H54 (cell line): ENCODE results near the gene MTHFS.
A peak's percentile ranks its signal among the peaks of the same experiment; 100 is the strongest.
"Not testable (repeated sequence)": the region's sequence is repeated elsewhere in the genome, so short reads cannot be mapped to it uniquely, and the experiment has no call there.

Source experiments
- DNase-seq: peaks from one replicate; pipeline ENCODE4 v3.0.0; 2011; ENCODE audit warnings: low spot score, mixed read lengths; ENCODE audit not compliant: insufficient read length
- FAIRE-seq: peaks from 3 replicates; lab custom pipeline; 2011; peaks lifted over from hg19 to GRCh38; lab: Jason Lieb, UNC
- POLR2A ChIP-seq: IDR thresholded peaks from 2 replicates; pipeline ENCODE4 v1.6.1; 2011; ENCODE audit warnings: low read depth, mild to moderate bottlenecking, low read length

The MTHFS gene

DNA sequence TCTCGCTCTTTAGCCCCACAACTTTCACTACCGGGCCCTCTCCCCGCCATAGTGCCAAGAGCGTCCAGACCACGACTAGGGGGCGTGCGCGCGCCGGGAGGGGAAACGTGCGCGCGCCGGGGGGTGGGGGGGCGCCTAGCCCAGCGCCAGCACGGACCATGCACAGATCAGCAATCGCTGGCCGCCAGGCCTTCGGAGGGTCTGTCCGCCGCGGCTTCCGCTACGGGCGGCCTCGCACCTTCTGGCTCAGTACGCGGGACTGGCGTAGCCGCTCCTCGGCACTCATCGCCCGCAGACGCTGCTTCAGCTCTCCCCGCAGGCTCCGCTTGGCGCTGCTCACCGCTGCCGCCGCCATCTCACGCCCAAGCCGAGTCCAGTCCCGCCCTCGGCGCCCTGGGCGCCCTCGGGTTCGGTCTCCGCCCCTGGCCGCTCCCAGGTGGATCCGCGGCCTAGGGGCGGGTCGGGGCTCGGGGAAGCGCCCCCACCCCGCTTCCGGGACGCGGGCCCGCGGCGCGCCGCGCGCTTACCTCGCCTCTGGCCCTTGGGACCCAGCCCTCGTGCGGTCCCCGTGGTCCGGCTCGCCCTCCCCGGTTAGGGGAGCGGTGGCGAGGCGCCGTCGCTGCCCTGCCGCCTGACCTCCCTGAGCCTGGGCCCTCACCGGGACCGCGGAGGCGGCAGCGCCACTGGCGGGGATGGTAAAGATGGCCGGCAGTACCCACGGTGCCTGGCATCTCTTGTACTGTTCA is at the start of gene MTHFS:
Gene MTHFS (minus strand): TSS at position 381 of the 746 bp plus-strand sequence. CDS start 26 bp downstream, at position 355.
- peak; percentile 63 for TF ChIP-seq POLR2A
- DNase-seq (peak; percentile 61), FAIRE-seq (no peak)

GRCh38 chr15:79944622-79945021 is 47.8 kb upstream of the MTHFS start:
- DNase-seq (no peak), FAIRE-seq (no peak)
- TF ChIP-seq POLR2A = no peak

DNA sequence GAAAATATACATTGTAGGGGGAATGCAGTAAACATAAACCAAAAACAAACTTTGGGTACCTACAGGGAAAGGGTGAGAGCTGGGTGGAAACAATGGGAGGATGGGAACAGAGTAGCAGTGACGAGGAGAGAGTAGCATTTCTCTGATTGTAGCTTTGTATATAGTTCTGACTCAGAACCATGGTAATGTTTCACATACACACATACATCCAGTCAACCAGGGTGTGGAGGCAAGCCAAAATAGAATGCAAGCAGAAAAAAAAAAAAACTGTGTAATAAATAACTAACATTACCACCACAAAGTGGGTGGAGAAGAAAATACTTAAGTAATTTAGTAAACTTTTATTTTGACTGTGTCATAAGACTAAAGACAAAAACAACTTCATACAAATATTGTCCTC is 47.0 kb upstream of the MTHFS start:
- no peak for FAIRE-seq
- no peak for DNase-seq
- TF ChIP-seq POLR2A = no peak

GRCh38 chr15:79942741-79943481 is 46.1 kb upstream of the MTHFS start:
- TF ChIP-seq POLR2A = no peak
- no peak for DNase-seq
- FAIRE-seq = no peak

DNA sequence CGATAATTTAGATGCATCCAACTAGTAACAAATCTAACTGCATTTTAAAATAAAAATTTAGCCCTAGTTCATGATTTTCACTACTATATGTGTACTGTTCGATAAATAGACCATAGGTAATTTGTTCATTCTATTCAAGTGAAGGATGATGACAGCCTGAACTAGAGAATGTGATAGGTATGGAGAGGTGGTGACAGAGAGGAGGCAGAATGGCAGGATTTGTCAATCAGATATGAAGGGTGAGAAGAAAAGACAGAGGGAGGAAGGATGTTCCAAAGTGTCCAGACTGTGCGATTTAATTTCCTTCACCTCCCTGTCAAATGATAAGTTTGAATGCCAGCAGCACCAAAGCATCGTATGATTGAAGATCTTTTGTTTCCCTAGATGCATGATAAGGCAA is 42.6 kb upstream of the MTHFS start:
- FAIRE-seq (no peak), DNase-seq (no peak)
- no peak for TF ChIP-seq POLR2A

DNA sequence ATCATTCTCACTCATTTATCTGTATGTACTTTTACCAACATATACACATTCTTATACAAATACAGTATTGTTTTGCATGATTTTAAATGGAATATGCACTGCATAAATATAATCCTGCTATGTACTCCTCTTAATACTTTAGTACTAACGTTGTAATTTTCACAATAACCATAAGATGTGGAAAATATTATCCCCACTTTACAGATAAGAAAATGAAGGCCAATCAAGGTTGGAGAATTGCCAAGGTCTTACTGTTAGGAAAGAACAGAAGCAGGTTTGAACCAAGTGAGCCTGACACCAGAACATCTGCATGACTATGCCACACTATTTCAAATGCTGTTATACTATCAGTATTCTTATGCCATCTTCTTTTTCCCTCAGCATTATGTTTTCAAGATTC is 41.3 kb upstream of the MTHFS start:
- TF ChIP-seq POLR2A = no peak
- FAIRE-seq = no peak
- DNase-seq = no peak

DNA sequence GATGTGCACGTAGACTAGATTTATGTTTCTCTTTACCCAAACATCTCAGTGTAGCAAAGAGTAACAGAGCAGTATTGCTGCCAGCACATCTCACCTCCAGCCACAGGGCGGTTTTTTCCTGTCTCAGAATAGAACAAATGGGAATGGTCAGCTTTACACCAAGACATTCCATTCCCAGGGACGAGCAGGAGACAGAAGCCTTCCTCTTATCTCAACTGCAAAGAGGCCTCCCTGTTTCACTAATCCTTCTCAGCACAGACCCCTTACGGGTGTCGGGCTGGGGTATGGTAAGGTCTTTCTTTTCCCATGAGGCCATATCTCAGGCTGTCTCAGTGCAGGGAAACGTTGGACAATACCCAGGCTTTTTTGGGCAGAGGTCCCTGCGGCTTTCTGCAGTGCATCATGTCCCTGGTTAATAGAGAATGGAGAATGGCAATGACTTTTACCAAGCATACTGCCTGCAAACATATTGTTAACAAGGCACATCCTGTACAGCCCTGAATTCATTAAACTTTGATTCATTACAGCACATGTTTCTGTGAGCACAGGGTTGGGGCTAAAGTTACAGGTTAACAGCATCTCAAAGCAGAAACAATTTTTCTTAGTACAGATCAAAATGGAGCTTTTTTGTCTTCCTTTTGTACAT is 38.9 kb upstream of the MTHFS start:
- not testable (repeated sequence) for FAIRE-seq, DNase-seq

DNA sequence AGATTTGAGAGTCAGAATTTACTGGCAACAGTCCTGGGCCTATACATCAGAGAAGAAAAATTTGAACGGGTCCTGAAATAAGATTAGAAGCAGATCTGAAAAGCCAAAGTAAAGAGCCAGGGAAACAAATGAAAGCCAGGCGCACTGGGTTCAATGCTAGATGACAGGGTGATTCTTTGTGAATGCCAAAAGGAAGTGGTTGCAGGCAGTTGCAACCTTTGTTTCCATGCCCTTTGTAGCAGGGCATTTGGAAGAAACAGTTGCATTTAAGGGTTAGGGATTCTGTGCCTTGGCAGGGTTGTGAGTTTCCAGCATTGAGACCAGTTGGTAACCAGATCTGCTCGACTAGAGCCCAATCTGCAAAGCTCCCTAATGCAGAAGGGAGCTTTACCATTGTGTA is 36.4 kb upstream of the MTHFS start:
- TF ChIP-seq POLR2A = no peak
- no peak for DNase-seq

GRCh38 chr15:79932447-79932846 is 35.6 kb upstream of the MTHFS start:
- TF ChIP-seq POLR2A = no peak
- FAIRE-seq (no peak), DNase-seq (no peak)

More for the DNA sequence above, 36.4 kb upstream of the MTHFS start:
- no peak for FAIRE-seq

DNA sequence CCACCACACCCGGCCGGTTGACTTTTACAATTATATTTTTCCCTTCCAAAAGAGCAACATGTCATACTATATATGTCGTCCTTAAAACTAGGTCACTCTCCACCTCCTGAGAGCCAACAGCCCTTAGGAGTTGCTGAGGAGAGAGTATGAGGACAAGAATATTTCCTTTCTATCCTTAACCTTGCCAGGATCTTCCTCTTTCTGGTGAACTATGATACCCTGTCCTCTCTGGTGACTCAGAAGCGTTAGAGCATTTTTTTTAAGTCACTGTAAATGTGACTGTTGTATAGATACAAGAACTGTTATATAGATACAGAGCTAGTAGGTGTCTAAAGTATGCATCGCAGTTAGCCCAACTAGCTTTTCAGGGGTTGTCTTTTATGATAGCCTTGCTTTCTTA is 33.7 kb upstream of the MTHFS start:
- DNase-seq (no peak), FAIRE-seq (no peak)
- TF ChIP-seq POLR2A = no peak

DNA sequence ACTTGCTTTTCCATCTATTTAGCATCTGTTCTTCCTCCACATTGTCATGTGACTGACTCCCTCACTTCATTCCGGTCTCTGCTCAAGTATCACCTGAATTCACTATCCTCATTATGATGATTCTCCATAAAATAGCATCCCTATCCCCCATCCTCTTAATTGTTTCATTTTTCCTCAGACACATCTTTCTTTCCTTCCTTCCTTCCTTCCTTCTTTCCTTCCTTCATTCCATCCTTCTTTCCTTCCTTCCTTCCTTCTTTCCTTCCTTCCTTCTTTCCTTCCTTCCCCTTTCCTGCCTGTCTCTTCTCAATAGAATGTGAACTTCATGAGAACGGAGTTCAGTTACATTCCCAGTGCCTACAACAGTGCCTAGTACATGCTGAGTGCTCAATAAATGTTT is 32.6 kb upstream of the MTHFS start:
- no peak for FAIRE-seq
- TF ChIP-seq POLR2A = no peak
- DNase-seq = no peak

GRCh38 chr15:79926116-79926515 is 29.3 kb upstream of the MTHFS start:
- DNase-seq, FAIRE-seq: not testable (repeated sequence)

- DNase-seq = no peak
- FAIRE-seq = no peak
- TF ChIP-seq POLR2A = no peak
Measured at GRCh38 chr15:79924379-79924778, 27.6 kb upstream of the MTHFS start.

DNA sequence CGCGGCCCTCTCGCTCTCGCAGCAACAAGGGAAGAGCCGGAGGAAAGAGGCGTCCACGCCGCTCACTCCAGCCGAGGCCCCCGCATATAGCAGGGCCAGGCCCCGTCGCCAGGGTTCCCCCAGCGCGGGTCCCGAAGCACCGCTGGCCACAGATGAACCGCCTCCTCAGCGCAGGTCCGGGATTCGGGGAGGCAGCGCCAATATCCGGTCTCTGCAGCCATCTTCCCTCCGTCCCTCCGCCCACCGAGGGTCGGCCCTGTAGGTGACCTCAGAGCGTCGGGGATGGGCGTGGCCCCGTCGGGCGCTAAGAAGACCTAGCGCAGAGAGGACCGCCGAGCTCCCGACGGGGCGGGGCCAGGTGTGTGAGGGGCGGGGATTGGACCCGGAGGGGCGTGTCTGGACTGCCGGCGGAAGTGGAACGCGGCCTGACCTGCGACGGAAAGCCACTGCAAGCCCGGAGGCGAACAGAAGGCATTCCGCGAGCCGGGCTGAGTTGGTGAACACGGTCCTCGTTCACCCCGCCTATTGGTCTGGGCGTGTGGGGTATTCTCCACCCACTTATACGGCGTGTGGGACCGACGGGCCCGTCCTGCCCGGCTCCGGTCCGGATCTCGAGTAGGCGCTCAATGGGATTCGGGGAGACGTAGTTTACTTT is 26.8 kb upstream of the MTHFS start:
- DNase-seq (peak; percentile 89), FAIRE-seq (no peak)
- TF ChIP-seq POLR2A = peak; percentile 56
